Gastroesophageal sphincter (tissue), 4 donors: ENCODE results near the gene ONECUT1. TPM values are rescaled to one million over a fixed set of nuclear protein-coding genes. Genes with fewer than 3 reads are reported as not detected.

Source experiments
- ATAC-seq: fragments of 150-250 bp; one replicate; pipeline ENCODE4 v1.9.1; 2016; ENCODE audit warnings: mild to moderate bottlenecking, moderate library complexity
- H3K27ac ChIP-seq, 4 donors: fragments of 200-600 bp; sonication (generic) in 3 of 4; 1 replicate in 3 of 4; 2 replicates in 1 of 4; pipeline ENCODE4 v1.5.1; 2016 to 2019
- H3K27me3 ChIP-seq: fragments of 200-600 bp; sonication (generic); one replicate; pipeline ENCODE4 v1.5.1; 2019
- H3K36me3 ChIP-seq, 2 donors: fragments of 200-600 bp; sonication (generic); one replicate each; pipeline ENCODE4 v1.5.1; 2019; ENCODE audit warnings: control low read depth in 1 of 2
- H3K4me1 ChIP-seq, 3 donors: fragments of 200-600 bp; sonication (generic); 1 replicate in 2 of 3; 2 replicates in 1 of 3; pipeline ENCODE4 v1.5.1; 2016 to 2019; ENCODE audit warnings: control low read depth in 2 of 3
- H3K4me3 ChIP-seq, 2 donors: fragments of 200-600 bp; sonication (generic); one replicate each; pipeline ENCODE4 v1.5.1; 2019; ENCODE audit warnings: mild to moderate bottlenecking in 1 of 2, moderate library complexity in 1 of 2
- H3K9me3 ChIP-seq, 3 donors: fragments of 200-600 bp; sonication (generic); one replicate each; pipeline ENCODE4 v1.5.1; 2017 to 2019; ENCODE audit warnings: control low read depth in 2 of 3
- EP300 ChIP-seq: sonication (generic); formaldehyde crosslinking; IDR thresholded peaks from one replicate; pipeline ENCODE4 v1.6.1; 2017; ENCODE audit warnings: antibody characterized with exemption, mild to moderate bottlenecking
- POLR2A ChIP-seq, 2 donors: fragments of 450-650 bp; IDR thresholded peaks; one replicate each; pipeline ENCODE4 v1.6.1; 2017; ENCODE audit warnings: antibody characterized with exemption in 2 of 2, mild to moderate bottlenecking in 2 of 2, moderate library complexity in 1 of 2
- POLR2AphosphoS5 ChIP-seq: sonication (generic); formaldehyde crosslinking; IDR thresholded peaks from one replicate; pipeline ENCODE4 v1.6.1; 2017; ENCODE audit warnings: antibody characterized with exemption
- WGBS, 2 donors: methylation state at CpG; one replicate each; pipeline ENCODE4 v1.1.5; 2018; ENCODE audit warnings: low coverage in 1 of 2; 5-methylcytosine and 5-hydroxymethylcytosine counted together
- total RNA-seq, 4 donors: library from RNA; depleted of rRNA; stranded (reverse); fragments of >200 nt; gene quantifications; one replicate each; pipeline ENCODE4 v1.1.0, GENCODE V29; 2016
- TF ChIP-seq, protein P1 (sequence below), 4 experiments: fragments of 200-600 bp in 2 of 4; fragments of 450-650 bp in 2 of 4; sonication (generic) in 1 of 4; IDR thresholded peaks; one replicate each; pipeline ENCODE4 v1.5.1; 2017 to 2019; ENCODE audit warnings: antibody characterized with exemption in 4 of 4, mild to moderate bottlenecking in 2 of 4, moderate library complexity in 2 of 4

Gene ONECUT1
- total RNA-seq, 4 donors from 2014 or later: 0.47 TPM; not detected in 3

DNA sequence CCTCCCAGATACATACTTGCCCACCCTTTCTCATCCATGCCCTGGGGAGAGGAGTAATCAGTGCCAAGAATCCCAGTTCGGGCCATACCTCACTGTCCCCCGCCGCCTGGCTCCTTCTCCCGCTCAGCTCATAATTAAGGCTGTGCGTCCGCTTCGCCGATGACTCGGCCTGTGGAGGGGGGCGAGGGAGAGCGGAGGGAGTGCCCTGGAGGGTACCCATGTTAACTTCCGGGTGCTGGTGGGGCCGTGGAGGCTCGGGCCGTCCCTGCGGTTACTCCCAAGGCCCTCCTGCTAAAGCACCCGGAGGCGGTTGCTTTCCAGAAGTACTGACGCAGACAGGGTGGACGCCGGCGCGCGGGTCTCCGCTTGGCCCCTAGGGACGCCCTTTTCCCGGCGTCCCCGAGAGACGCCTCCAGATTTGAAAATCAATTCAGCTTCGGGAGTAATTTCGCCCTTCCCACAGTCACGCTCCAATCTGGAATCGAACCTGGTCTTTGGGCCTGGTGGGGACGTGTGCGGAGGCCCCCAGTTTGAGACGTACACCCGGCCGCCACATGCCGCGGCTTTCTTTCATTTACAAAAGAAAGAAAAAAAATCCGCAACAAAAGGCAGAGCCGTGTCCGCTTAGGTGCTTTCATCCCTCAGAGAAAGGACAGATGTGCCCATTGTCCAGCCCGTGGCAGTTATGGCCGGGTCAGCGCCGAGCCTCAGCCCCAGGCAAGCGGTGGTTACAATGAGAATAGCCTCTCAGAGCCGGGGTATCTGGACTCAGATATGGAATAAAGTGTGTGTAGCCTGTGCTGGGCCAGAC, 1.0 kb upstream of the ONECUT1 start:
- Histone ChIP-seq H3K27me3 (peaks cover 100% of the 10 kb centered on the region), H3K27ac (no peak overlapping the region), H3K9me3 (no peaks in the 10 kb centered on the region), H3K4me1 (peaks cover 0 to 54% (median 25%) of the 10 kb centered on the region in 3 donors), H3K4me3 (peak overlapping the region in 1 of 2 donors; percentile 56), H3K36me3 (no peaks in the 10 kb centered on the region)
- WGBS, 2 donors: 20 to 51% methylated on average over 6 to 11 of the region's 50 CpGs
- ATAC-seq: no peak
- TF ChIP-seq POLR2A (IDR thresholded peaks at IDR 0.05) (no peak), EP300 (no peak), POLR2AphosphoS5 (no peak)
- TF ChIP-seq, protein P1, sequence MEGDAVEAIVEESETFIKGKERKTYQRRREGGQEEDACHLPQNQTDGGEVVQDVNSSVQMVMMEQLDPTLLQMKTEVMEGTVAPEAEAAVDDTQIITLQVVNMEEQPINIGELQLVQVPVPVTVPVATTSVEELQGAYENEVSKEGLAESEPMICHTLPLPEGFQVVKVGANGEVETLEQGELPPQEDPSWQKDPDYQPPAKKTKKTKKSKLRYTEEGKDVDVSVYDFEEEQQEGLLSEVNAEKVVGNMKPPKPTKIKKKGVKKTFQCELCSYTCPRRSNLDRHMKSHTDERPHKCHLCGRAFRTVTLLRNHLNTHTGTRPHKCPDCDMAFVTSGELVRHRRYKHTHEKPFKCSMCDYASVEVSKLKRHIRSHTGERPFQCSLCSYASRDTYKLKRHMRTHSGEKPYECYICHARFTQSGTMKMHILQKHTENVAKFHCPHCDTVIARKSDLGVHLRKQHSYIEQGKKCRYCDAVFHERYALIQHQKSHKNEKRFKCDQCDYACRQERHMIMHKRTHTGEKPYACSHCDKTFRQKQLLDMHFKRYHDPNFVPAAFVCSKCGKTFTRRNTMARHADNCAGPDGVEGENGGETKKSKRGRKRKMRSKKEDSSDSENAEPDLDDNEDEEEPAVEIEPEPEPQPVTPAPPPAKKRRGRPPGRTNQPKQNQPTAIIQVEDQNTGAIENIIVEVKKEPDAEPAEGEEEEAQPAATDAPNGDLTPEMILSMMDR (IDR thresholded peaks at IDR 0.05): no peak

DNA sequence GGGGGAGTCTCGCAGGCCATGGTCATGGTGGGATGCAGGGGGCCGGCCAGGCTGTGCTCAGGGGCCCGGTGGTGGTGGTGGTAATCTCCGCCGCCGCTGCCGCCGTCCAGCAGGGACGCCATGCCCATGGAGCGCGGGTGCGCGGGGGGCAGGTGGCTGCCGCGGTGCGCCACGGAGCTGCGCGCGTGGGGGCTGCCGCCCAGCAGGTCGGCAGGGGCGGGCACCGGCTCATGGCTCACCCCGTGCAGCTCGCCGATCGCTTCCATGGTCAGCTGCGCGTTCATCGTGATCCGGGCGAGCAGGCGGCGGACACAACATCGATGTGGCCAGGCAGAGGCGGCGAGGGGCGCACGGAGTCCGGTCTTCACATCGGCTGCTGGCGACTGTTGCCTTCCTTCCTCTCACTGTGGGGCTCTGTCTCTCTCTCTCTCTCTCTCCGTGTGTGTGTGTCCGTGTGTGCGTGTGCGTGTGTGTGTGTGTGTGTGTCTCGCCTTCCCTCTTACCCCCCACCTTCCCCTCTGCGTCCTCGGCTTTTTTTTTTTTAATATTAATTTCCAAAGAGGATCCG, 451 bp downstream of the ONECUT1 start:
- Histone ChIP-seq H3K4me1 (peaks cover 0 to 68% (median 36%) of the 10 kb centered on the region in 3 donors), H3K4me3 (peak overlapping the region; percentile 20 to 56), H3K27ac (no peak overlapping the region), H3K27me3 (peaks cover 100% of the 10 kb centered on the region), H3K9me3 (no peaks in the 10 kb centered on the region), H3K36me3 (no peaks in the 10 kb centered on the region)
- TF ChIP-seq POLR2A (IDR thresholded peaks at IDR 0.05) (no peak), EP300 (no peak), POLR2AphosphoS5 (no peak)
- TF ChIP-seq, protein P1 (IDR thresholded peaks at IDR 0.05): no peak
- ATAC-seq: no peak
- 1 to 3% methylated on average over 18 to 21 of the region's 51 CpGs for WGBS, 2 donors

GRCh38 chr15:52789008-52789600, 1.0 kb downstream of the ONECUT1 start:
- WGBS, 2 donors: 0% methylated on average over 2 of the region's 37 CpGs; no CpG with 5 or more reads in 1 of the 2 donors
- Histone ChIP-seq H3K4me3 (peak overlapping the region in 1 of 2 donors; percentile 56), H3K27ac (no peak overlapping the region), H3K9me3 (no peaks in the 10 kb centered on the region), H3K27me3 (peaks cover 100% of the 10 kb centered on the region), H3K36me3 (no peaks in the 10 kb centered on the region), H3K4me1 (peaks cover 0 to 74% (median 41%) of the 10 kb centered on the region in 3 donors)
- no peak for TF ChIP-seq EP300
- no peak for TF ChIP-seq POLR2A (IDR thresholded peaks at IDR 0.05)
- TF ChIP-seq, protein P1 (IDR thresholded peaks at IDR 0.05): no peak
- TF ChIP-seq POLR2AphosphoS5: no peak
- no peak for ATAC-seq

DNA sequence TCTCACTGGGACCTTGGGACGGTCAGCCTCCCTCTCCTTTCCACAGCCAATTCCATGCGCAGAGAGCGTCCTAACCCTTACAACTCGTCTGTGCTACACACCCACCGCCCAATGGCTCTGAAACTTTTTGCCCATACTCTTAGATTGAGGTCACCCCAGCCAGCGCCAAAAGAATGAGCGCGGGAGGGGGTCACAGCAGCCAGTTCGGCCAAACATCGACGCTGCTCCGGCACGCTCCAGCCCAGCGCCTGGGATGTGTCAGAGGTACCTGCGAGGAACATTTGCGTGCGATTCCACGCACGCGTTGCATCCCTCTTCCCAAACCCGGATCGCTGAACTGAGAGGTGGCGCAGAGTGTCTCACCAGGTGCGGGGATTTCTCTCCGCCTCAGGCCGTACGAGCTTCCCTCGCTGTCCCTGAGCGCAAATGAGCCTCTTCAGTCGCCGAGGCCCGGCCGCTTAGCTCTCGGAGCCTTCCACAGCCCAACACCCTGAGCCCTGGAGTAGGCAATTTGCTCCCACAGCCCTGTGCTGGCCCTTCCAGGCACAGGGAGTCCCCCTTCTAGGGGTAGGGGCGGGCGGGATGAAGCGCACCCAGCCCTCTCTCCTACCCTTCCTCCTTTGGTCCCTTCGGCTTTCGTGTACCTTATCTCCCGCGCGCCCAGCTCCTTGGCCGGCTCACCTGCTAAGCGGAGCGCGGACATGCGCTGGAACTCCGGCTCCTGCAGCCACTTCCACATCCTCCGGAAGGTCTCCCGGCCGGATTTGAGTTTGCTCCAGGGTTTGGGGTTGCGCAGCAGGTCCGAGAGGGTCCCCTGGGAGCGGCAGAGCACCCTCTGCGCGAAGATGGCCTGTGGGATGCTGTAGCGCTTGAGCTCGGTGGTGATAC, 1.8 kb downstream of the ONECUT1 start:
- TF ChIP-seq EP300 (no peak), POLR2AphosphoS5 (no peak), POLR2A (IDR thresholded peaks at IDR 0.05) (no peak)
- TF ChIP-seq, protein P1 (IDR thresholded peaks at IDR 0.05): no peak
- H3K27ac ChIP-seq: no peak overlapping the region
- ATAC-seq: no peak
- WGBS, 2 donors: 0 to 14% methylated on average over 1 to 11 of the region's 58 CpGs
- no peaks in the 10 kb centered on the region for H3K9me3 ChIP-seq
- H3K27me3 ChIP-seq: peaks cover 100% of the 10 kb centered on the region
- H3K4me3 ChIP-seq: no peak overlapping the region
- H3K36me3 ChIP-seq: no peaks in the 10 kb centered on the region
- H3K4me1 ChIP-seq: peaks cover 0 to 82% (median 43%) of the 10 kb centered on the region in 3 donors
